HCT116 (cell line): ENCODE results near the gene TFCP2L1. TPM values are rescaled to one million over a fixed set of nuclear protein-coding genes. Genes with fewer than 3 reads are reported as not detected.

ENCODE experiments used
- ATAC-seq: fragments of 200-7000 bp; cut with Tn5 transposase; 2 replicates; pipeline ENCODE4 v1.9.1; 2020; ENCODE audit warnings: mild to moderate bottlenecking, moderate library complexity
- BruUV-seq: library from RNA; stranded (reverse); fragments of 400-500 nt; replicated peaks from 2 replicates; lab custom pipeline; 2021; lab: Mats Ljungman, UMichigan
- CTCF ChIA-PET: fragments of 300-600 bp; sonication (Branson Sonifier 250); formaldehyde crosslinking; loops from one replicate; lab custom pipeline; 2021; ENCODE audit warnings: antibody characterized with exemption; lab: Charles Lee
- POLR2A ChIA-PET: fragments of 300-600, 350-600 bp; sonication (Branson Sonifier 250); formaldehyde crosslinking; loops from one replicate; lab custom pipeline; 2021; ENCODE audit warnings: antibody characterized with exemption; lab: Charles Lee
- RAD21 ChIA-PET, 2 experiments: fragments of 300-600 bp; sonication (Branson Sonifier 250); formaldehyde crosslinking; loops; one replicate each; lab custom pipeline; 2023; ENCODE audit warnings: low total read pairs in 2 of 2; ENCODE audit not compliant: uncharacterized antibody in 2 of 2, unreplicated experiment in 2 of 2, low non-redundant PET in 1 of 2; lab: Charles Lee
- DNase-seq: peaks from one replicate; pipeline ENCODE4 v3.0.0-alpha.2; 2010; ENCODE audit warnings: low read depth, low spot score
- H2AFZ ChIP-seq: fragments of 200-600 bp; shearing (Covaris generic), sonication (generic); 2 replicates; pipeline ENCODE4 v1.6.1; 2017; ENCODE audit warnings: low read depth, mixed run types, mixed read lengths, antibody characterized with exemption, low read length; ENCODE audit not compliant: poor library complexity, severe bottlenecking
- H3K27ac ChIP-seq: 2 replicates; pipeline ENCODE4 v1.5.1; 2012; ENCODE audit warnings: low read depth, low read length
- H3K27me3 ChIP-seq: fragments of 200-600 bp; sonication (generic); 2 replicates; pipeline ENCODE4 v1.6.1; 2016; ENCODE audit warnings: mixed run types, low read length, mixed read lengths; ENCODE audit not compliant: insufficient read depth
- H3K36me3 ChIP-seq, 2 experiments: fragments of 200-500 bp in 1 of 2; fragments of 200-600 bp in 1 of 2; sonication (Bioruptor generic) in 1 of 2; sonication (generic) in 1 of 2; 2 replicates each; pipeline versions ENCODE4 v1.5.1 to v1.6.1; 2014 to 2016; ENCODE audit warnings: low read length in 2 of 2, inconsistent platforms in 1 of 2, mixed read lengths in 1 of 2, mixed run types in 1 of 2; ENCODE audit not compliant: insufficient read depth in 2 of 2, control insufficient read depth in 1 of 2
- H3K4me1 ChIP-seq, 2 experiments: fragments of 200-600 bp in 1 of 2; sonication (generic) in 1 of 2; 2 replicates each; pipeline versions ENCODE4 v1.5.1 to v1.6.1; 2012 to 2017; ENCODE audit warnings: low read length in 2 of 2, inconsistent platforms in 1 of 2, mild to moderate bottlenecking in 1 of 2, mixed read lengths in 1 of 2, mixed run types in 1 of 2, moderate library complexity in 1 of 2; ENCODE audit not compliant: insufficient read depth in 2 of 2, control insufficient read depth in 1 of 2
- H3K4me2 ChIP-seq: fragments of 200-600 bp; sonication (generic); 2 replicates; pipeline ENCODE4 v1.6.1; 2017; ENCODE audit warnings: mixed run types, low read length, mixed read lengths
- H3K4me3 ChIP-seq, 2 experiments: fragments of 200-600 bp in 1 of 2; sonication (generic) in 1 of 2; replicated peaks in 1 of 2; 2 replicates each; pipeline ENCODE4 v1.5.1; 2011 to 2016; ENCODE audit warnings: low read length in 2 of 2, control low read depth in 1 of 2, low read depth in 1 of 2, mild to moderate bottlenecking in 1 of 2, mixed read lengths in 1 of 2, mixed run types in 1 of 2
- H3K79me2 ChIP-seq: fragments of 200-600 bp; sonication (generic); 2 replicates; pipeline ENCODE4 v1.6.1; 2017; ENCODE audit warnings: mild to moderate bottlenecking, mixed run types, low read length, moderate library complexity, mixed read lengths; ENCODE audit not compliant: insufficient read depth
- H3K9ac ChIP-seq: fragments of 200-600 bp; sonication (generic); 2 replicates; pipeline ENCODE4 v1.6.1; 2016; ENCODE audit warnings: low read length, mixed read lengths
- H3K9me2 ChIP-seq: fragments of 200-600 bp; sonication (generic), shearing (Covaris generic); 2 replicates; pipeline ENCODE4 v1.6.1; 2017; ENCODE audit warnings: mixed run types, mild to moderate bottlenecking, moderate library complexity; ENCODE audit not compliant: insufficient read depth
- H3K9me3 ChIP-seq, 2 experiments: fragments of 200-500 bp in 1 of 2; fragments of 200-600 bp in 1 of 2; sonication (Bioruptor generic) in 1 of 2; sonication (generic) in 1 of 2; 2 replicates each; pipeline ENCODE4 v1.6.1; 2014 to 2017; ENCODE audit warnings: low read length in 2 of 2, mixed read lengths in 2 of 2, inconsistent platforms in 1 of 2, low read depth in 1 of 2, mild to moderate bottlenecking in 1 of 2, mixed run types in 1 of 2, moderate library complexity in 1 of 2; ENCODE audit not compliant: control insufficient read depth in 1 of 2, insufficient read depth in 1 of 2
- H4K20me1 ChIP-seq: fragments of 200-600 bp; sonication (generic), shearing (Covaris generic); 2 replicates; pipeline ENCODE4 v1.6.1; 2017; ENCODE audit warnings: mixed run types, mild to moderate bottlenecking, moderate library complexity; ENCODE audit not compliant: insufficient read depth
- CEBPB ChIP-seq: IDR thresholded peaks from 2 replicates; pipeline ENCODE4 v1.6.1; 2012; ENCODE audit warnings: low read depth
- EGR1 ChIP-seq: IDR thresholded peaks from 2 replicates; pipeline ENCODE4 v1.6.1; 2012; ENCODE audit warnings: low read depth
- ELF1 ChIP-seq: IDR thresholded peaks from 2 replicates; pipeline ENCODE4 v1.6.1; 2012; ENCODE audit warnings: low read depth, borderline replicate concordance
- EZH2 ChIP-seq: fragments of 200-600 bp; sonication (generic); IDR thresholded peaks from 2 replicates; pipeline ENCODE4 v1.6.1; 2017; ENCODE audit warnings: antibody characterized with exemption, mixed run types
- EZH2phosphoT487 ChIP-seq: fragments of 200-600 bp; IDR thresholded peaks from 2 replicates; pipeline ENCODE4 v1.6.1; 2018; ENCODE audit warnings: antibody characterized with exemption, borderline replicate concordance
- JUND ChIP-seq: IDR thresholded peaks from 2 replicates; pipeline ENCODE4 v1.6.1; 2012
- POLR2A ChIP-seq: IDR thresholded peaks from 2 replicates; pipeline ENCODE4 v1.7.0; 2011; ENCODE audit warnings: borderline replicate concordance; ENCODE audit not compliant: insufficient read depth, insufficient read length; ENCODE audit errors: extremely low read depth
- RAD21 ChIP-seq: IDR thresholded peaks from 2 replicates; pipeline ENCODE4 v1.6.1; 2012; ENCODE audit warnings: low read depth, mild to moderate bottlenecking
- SIN3A ChIP-seq: IDR thresholded peaks from 2 replicates; pipeline ENCODE4 v1.6.1; 2012; ENCODE audit warnings: low read depth
- SP1 ChIP-seq: IDR thresholded peaks from 2 replicates; pipeline ENCODE4 v1.6.1; 2012; ENCODE audit warnings: low read depth
- SRF ChIP-seq: IDR thresholded peaks from 2 replicates; pipeline ENCODE4 v1.6.1; 2012; ENCODE audit warnings: low read depth
- TCF7L2 ChIP-seq: IDR thresholded peaks from 2 replicates; pipeline ENCODE4 v1.7.0; 2011; ENCODE audit warnings: borderline replicate concordance, inconsistent platforms; ENCODE audit not compliant: insufficient read depth, insufficient read length; ENCODE audit errors: extremely low read depth
- YY1 ChIP-seq: IDR thresholded peaks from 2 replicates; pipeline ENCODE4 v1.6.1; 2011; ENCODE audit warnings: low read length, low read depth, moderate library complexity, mild to moderate bottlenecking; ENCODE audit not compliant: insufficient replicate concordance; ENCODE audit errors: extremely low read depth
- ZFX ChIP-seq: fragments of 450-650 bp; IDR thresholded peaks from 2 replicates; pipeline ENCODE4 v1.6.1; 2017
- ZNF274 ChIP-seq: fragments of 200-500 bp; sonication (Bioruptor generic); IDR thresholded peaks from 2 replicates; pipeline ENCODE4 v1.6.1; 2014; ENCODE audit warnings: mild to moderate bottlenecking, low read depth, low read length, inconsistent platforms
- intact Hi-C: fragments of 100-400 bp; cut with micrococcal nuclease; formaldehyde crosslinking; loops from 2 replicates; pipeline ENCODE4 v1.10.0; 2022
- total RNA-seq: library from RNA; stranded (reverse); gene quantifications from one replicate; pipeline ENCODE4 v1.2.1, GENCODE V29; 2021; ENCODE audit not compliant: unreplicated experiment
- TF ChIP-seq, protein P1 (sequence below): IDR thresholded peaks from 2 replicates; pipeline ENCODE4 v1.6.1; 2012
- TF ChIP-seq, protein P2 (sequence below): IDR thresholded peaks from 2 replicates; pipeline ENCODE4 v1.6.1; 2012; ENCODE audit warnings: low read depth
- TF ChIP-seq, protein P3 (sequence below), 3 experiments: fragments of 200-600 bp in 1 of 3; sonication (generic) in 1 of 3; IDR thresholded peaks in 2 of 3; conservative IDR thresholded peaks in 1 of 3; 2 replicates each; pipeline ENCODE4 v1.5.1; 2012 to 2017; ENCODE audit warnings: low read depth in 2 of 3, low read length in 2 of 3, antibody characterized with exemption in 1 of 3, borderline replicate concordance in 1 of 3, control low read depth in 1 of 3, mild to moderate bottlenecking in 1 of 3, mixed read lengths in 1 of 3, mixed run types in 1 of 3, moderate library complexity in 1 of 3; ENCODE audit not compliant: insufficient read depth in 1 of 3

TFCP2L1 gene
- total RNA-seq, 1 experiment from 2014 or later, result 8.4 TPM

DNA sequence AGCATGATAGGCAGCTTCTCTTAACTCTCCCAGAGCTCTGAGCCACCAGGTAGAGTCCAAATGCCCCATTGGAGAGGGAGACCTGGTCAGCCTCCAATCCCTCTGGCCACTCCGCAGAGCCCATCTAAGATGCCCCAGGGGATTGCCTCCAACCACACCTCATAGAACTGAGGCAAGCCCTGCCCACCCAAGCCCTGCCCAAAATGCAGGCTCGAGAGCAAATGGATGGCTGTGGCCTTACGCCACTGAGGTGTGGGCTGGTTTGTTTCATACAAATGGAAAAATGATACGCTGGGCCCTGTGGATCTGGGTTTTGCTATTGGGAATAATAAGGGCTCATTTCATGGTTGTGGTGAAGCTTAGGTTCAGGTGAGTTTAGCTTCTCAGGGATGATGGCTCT lies 3.0 kb upstream of the TFCP2L1 start:
- intact Hi-C loops, result no loop called here
- Histone ChIP-seq H3K79me2 (no peaks in the 10 kb centered on the region), H3K4me2 (no peak overlapping the region), H3K27me3 (no peaks in the 10 kb centered on the region)
- TF ChIP-seq, protein P1, sequence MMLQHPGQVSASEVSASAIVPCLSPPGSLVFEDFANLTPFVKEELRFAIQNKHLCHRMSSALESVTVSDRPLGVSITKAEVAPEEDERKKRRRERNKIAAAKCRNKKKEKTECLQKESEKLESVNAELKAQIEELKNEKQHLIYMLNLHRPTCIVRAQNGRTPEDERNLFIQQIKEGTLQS, result no peak
- TF ChIP-seq CEBPB, result no peak
- TF ChIP-seq RAD21, result no peak
- TF ChIP-seq EZH2phosphoT487, result no peak
- TF ChIP-seq SP1, result no peak
- no peak for TF ChIP-seq SIN3A
- no peak for TF ChIP-seq EGR1
- no peak for TF ChIP-seq EZH2
- TF ChIP-seq, protein P2, sequence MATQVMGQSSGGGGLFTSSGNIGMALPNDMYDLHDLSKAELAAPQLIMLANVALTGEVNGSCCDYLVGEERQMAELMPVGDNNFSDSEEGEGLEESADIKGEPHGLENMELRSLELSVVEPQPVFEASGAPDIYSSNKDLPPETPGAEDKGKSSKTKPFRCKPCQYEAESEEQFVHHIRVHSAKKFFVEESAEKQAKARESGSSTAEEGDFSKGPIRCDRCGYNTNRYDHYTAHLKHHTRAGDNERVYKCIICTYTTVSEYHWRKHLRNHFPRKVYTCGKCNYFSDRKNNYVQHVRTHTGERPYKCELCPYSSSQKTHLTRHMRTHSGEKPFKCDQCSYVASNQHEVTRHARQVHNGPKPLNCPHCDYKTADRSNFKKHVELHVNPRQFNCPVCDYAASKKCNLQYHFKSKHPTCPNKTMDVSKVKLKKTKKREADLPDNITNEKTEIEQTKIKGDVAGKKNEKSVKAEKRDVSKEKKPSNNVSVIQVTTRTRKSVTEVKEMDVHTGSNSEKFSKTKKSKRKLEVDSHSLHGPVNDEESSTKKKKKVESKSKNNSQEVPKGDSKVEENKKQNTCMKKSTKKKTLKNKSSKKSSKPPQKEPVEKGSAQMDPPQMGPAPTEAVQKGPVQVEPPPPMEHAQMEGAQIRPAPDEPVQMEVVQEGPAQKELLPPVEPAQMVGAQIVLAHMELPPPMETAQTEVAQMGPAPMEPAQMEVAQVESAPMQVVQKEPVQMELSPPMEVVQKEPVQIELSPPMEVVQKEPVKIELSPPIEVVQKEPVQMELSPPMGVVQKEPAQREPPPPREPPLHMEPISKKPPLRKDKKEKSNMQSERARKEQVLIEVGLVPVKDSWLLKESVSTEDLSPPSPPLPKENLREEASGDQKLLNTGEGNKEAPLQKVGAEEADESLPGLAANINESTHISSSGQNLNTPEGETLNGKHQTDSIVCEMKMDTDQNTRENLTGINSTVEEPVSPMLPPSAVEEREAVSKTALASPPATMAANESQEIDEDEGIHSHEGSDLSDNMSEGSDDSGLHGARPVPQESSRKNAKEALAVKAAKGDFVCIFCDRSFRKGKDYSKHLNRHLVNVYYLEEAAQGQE, result no peak
- no peak for TF ChIP-seq ELF1
- no peak for TF ChIP-seq POLR2A
- TF ChIP-seq ZFX, result no peak
- no peak for TF ChIP-seq ZNF274
- no peak for TF ChIP-seq JUND
- TF ChIP-seq, protein P3, sequence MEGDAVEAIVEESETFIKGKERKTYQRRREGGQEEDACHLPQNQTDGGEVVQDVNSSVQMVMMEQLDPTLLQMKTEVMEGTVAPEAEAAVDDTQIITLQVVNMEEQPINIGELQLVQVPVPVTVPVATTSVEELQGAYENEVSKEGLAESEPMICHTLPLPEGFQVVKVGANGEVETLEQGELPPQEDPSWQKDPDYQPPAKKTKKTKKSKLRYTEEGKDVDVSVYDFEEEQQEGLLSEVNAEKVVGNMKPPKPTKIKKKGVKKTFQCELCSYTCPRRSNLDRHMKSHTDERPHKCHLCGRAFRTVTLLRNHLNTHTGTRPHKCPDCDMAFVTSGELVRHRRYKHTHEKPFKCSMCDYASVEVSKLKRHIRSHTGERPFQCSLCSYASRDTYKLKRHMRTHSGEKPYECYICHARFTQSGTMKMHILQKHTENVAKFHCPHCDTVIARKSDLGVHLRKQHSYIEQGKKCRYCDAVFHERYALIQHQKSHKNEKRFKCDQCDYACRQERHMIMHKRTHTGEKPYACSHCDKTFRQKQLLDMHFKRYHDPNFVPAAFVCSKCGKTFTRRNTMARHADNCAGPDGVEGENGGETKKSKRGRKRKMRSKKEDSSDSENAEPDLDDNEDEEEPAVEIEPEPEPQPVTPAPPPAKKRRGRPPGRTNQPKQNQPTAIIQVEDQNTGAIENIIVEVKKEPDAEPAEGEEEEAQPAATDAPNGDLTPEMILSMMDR (IDR thresholded peaks at IDR 0.05 in 2 of 3, conservative IDR thresholded peaks at IDR 0.05 in 1 of 3; ENCODE audit: borderline replicate concordance in 1 of 3, insufficient read depth in 1 of 3, low read depth in 2 of 3, low read length in 2 of 3), result no peak
- no peak for TF ChIP-seq YY1
- no peak for TF ChIP-seq SRF
- TF ChIP-seq TCF7L2, result no peak
- TF ChIP-seq, all 23 proteins: peak for 0
- Histone ChIP-seq H3K4me1 (peaks cover 0 to 25% of the 10 kb centered on the region in 2 experiments; a peak in 3 of 4 replicates), H3K9ac (no peak overlapping the region), H3K36me3 (no peaks in the 10 kb centered on the region), H2AFZ (no peak overlapping the region), H3K9me2 (no peaks in the 10 kb centered on the region), H3K27ac (no peak overlapping the region), H3K9me3 (no peaks in the 10 kb centered on the region), H4K20me1 (no peaks in the 10 kb centered on the region), H3K4me3 (no peak overlapping the region)
- ChIA-PET CTCF (interaction anchor here (1.5 kb wide), 1 partner anchor 9 kb away, joined by 4 read pairs; no protein-coding TSS in a partner anchor), RAD21 (no interaction called here), POLR2A (no interaction called here)
- BruUV-seq, result no TSS peak
- ATAC-seq, result no peak
- DNase-seq, result no peak
